Liver (tissue), 9 donors: ENCODE data around the gene OR6A2. TPM values are rescaled to one million over a fixed set of nuclear protein-coding genes. Genes with fewer than 3 reads are reported as not detected.

Experiments used
- DNase-seq: peaks from one replicate; pipeline ENCODE4 v3.0.0-alpha.2; 2017; ENCODE audit warnings: low spot score
- H3K27ac ChIP-seq, 2 donors: one replicate each; pipeline ENCODE4 v1.7.0; 2013; ENCODE audit warnings: inconsistent platforms in 2 of 2, low read length in 2 of 2, control low read depth in 1 of 2, low read depth in 1 of 2, mild to moderate bottlenecking in 1 of 2
- H3K27me3 ChIP-seq, 4 donors: one replicate each; pipeline versions ENCODE4 v1.6.1 to v1.7.0; 2013; ENCODE audit warnings: low read length in 3 of 4, inconsistent platforms in 1 of 4, mild to moderate bottlenecking in 1 of 4, moderate library complexity in 1 of 4; ENCODE audit not compliant: control insufficient read depth in 4 of 4, insufficient read depth in 4 of 4
- H3K36me3 ChIP-seq, 4 donors: one replicate each; pipeline versions ENCODE4 v1.6.1 to v1.7.0; 2013; ENCODE audit warnings: low read length in 3 of 4, mild to moderate bottlenecking in 3 of 4, low read depth in 1 of 4, moderate library complexity in 1 of 4; ENCODE audit not compliant: control insufficient read depth in 4 of 4, insufficient read depth in 3 of 4
- H3K4me1 ChIP-seq, 4 donors: one replicate each; pipeline versions ENCODE4 v1.6.1 to v1.7.0; 2013; ENCODE audit warnings: low read length in 3 of 4, mild to moderate bottlenecking in 3 of 4, moderate library complexity in 1 of 4; ENCODE audit not compliant: control insufficient read depth in 4 of 4, insufficient read depth in 4 of 4
- H3K4me3 ChIP-seq, 3 donors: one replicate each; pipeline versions ENCODE4 v1.6.1 to v1.7.0; 2013; ENCODE audit warnings: low read length in 3 of 3, control low read depth in 1 of 3, low read depth in 1 of 3, mild to moderate bottlenecking in 1 of 3
- H3K9ac ChIP-seq, 2 donors: one replicate each; pipeline ENCODE4 v1.7.0; 2013; ENCODE audit warnings: low read length in 2 of 2, mild to moderate bottlenecking in 2 of 2, moderate library complexity in 2 of 2, control low read depth in 1 of 2, low read depth in 1 of 2
- H3K9me3 ChIP-seq, 4 donors: one replicate each; pipeline versions ENCODE4 v1.6.1 to v1.7.0; 2013; ENCODE audit warnings: low read length in 3 of 4; ENCODE audit not compliant: control insufficient read depth in 4 of 4
- EGR1 ChIP-seq, 2 donors: IDR thresholded peaks; 2 replicates each; pipeline ENCODE4 v1.6.1; 2016 to 2018; ENCODE audit warnings: antibody characterized with exemption in 2 of 2, low read depth in 2 of 2
- FOXA2 ChIP-seq: IDR thresholded peaks from 2 replicates; pipeline ENCODE4 v1.6.1; 2016; ENCODE audit warnings: antibody characterized with exemption
- HNF4G ChIP-seq: IDR thresholded peaks from 2 replicates; pipeline ENCODE4 v1.6.1; 2016; ENCODE audit warnings: antibody characterized with exemption
- JUND ChIP-seq, 2 donors: IDR thresholded peaks; 2 replicates each; pipeline ENCODE4 v1.6.1; 2016; ENCODE audit warnings: antibody characterized with exemption in 2 of 2
- NR2F2 ChIP-seq: IDR thresholded peaks from 2 replicates; pipeline ENCODE4 v1.6.1; 2016; ENCODE audit warnings: antibody characterized with exemption
- RAD21 ChIP-seq, 2 donors: IDR thresholded peaks; 2 replicates each; pipeline ENCODE4 v1.6.1; 2016; ENCODE audit warnings: antibody characterized with exemption in 2 of 2, mild to moderate bottlenecking in 2 of 2
- RXRA ChIP-seq, 2 donors: IDR thresholded peaks; 2 replicates each; pipeline ENCODE4 v1.6.1; 2017 to 2018; ENCODE audit warnings: antibody characterized with exemption in 2 of 2, mild to moderate bottlenecking in 1 of 2
- TAF1 ChIP-seq: conservative IDR thresholded peaks from 2 replicates; pipeline ENCODE4 v1.6.1; 2016; ENCODE audit warnings: antibody characterized with exemption, mild to moderate bottlenecking
- YY1 ChIP-seq: IDR thresholded peaks from 2 replicates; pipeline ENCODE4 v1.6.1; 2016; ENCODE audit warnings: antibody characterized with exemption, mild to moderate bottlenecking
- WGBS: extraction: QIAGEN DNeasy Blood & Tissue Kit; methylation state at CpG from one replicate; pipeline ENCODE4 v1.1.7; 2013; 5-methylcytosine and 5-hydroxymethylcytosine counted together
- polyA plus RNA-seq, 2 donors: library from polyadenylated mRNA; stranded (reverse) in 1 of 2; unstranded in 1 of 2; fragments of 200-250 nt in 1 of 2; fragments of >200 nt in 1 of 2; fragmentation: Nextera tagmentation in 1 of 2; extraction: Ambion mirVana in 1 of 2; gene quantifications; one replicate each; pipeline versions ENCODE4 v1.2.1 to v1.2.3, GENCODE V29; 2013 to 2015
- total RNA-seq, 2 donors: library from RNA; depleted of rRNA; stranded (reverse); fragments of >200 nt; gene quantifications; one replicate each; pipeline ENCODE4 v1.2.3, GENCODE V29; 2014
- TF ChIP-seq, protein P1 (sequence below): IDR thresholded peaks from 2 replicates; pipeline ENCODE4 v1.6.1; 2016; ENCODE audit warnings: antibody characterized with exemption
- TF ChIP-seq, protein P2 (sequence below): IDR thresholded peaks from 2 replicates; pipeline ENCODE4 v1.6.1; 2016; ENCODE audit warnings: antibody characterized with exemption
- TF ChIP-seq, protein P3 (sequence below): IDR thresholded peaks from 2 replicates; pipeline ENCODE4 v1.6.1; 2016; ENCODE audit warnings: antibody characterized with exemption
- TF ChIP-seq, protein P4 (sequence below): IDR thresholded peaks from 2 replicates; pipeline ENCODE4 v1.6.1; 2016; ENCODE audit warnings: antibody characterized with exemption, mild to moderate bottlenecking
- donor health status: healthy.
- donor health status: healthy.
- donor health status: healthy.
- donor health status: healthy.
- donor health status: healthy.

Gene OR6A2
- total and polyA plus RNA-seq, 4 donors = 0.08 TPM; not detected in 3

- TF ChIP-seq NR2F2 (no peak), RAD21 (IDR thresholded peaks at IDR 0.05) (no peak), EGR1 (IDR thresholded peaks at IDR 0.05; ENCODE audit: low read depth in 2 of 2) (no peak)
Observed at GRCh38 chr11:6794639-6795038, 4.8 kb downstream of the OR6A2 start (continued).

DNA sequence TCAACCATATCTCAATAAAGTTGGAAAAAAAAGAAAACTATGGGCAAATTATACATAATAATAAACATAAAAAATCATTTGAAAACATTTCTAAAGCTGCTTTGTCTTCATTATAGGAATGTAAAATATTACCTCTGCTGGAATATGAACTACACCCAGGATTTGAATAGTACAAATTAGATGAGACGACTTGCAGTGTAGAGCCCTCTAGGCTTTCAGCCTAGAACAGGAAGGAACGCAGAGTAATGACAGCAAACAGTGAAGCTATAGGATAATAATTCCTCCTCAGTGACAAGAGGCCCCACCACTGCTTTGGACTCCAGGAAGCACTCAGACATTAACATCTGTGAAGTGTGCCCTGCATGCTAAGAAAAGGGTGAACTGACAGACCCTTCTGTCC, 8.9 kb downstream of the OR6A2 start:
- H3K9ac ChIP-seq = no peak overlapping the region
- H3K36me3 ChIP-seq = no peaks in the 10 kb centered on the region
- no peaks in the 10 kb centered on the region for H3K27me3 ChIP-seq
- no peak for DNase-seq
- 90% methylated on average over 2 of the region's 2 CpGs for WGBS
- H3K9me3 ChIP-seq = no peaks in the 10 kb centered on the region
- H3K4me3 ChIP-seq = no peak overlapping the region
- H3K4me1 ChIP-seq = no peaks in the 10 kb centered on the region
- TF ChIP-seq, protein P1, sequence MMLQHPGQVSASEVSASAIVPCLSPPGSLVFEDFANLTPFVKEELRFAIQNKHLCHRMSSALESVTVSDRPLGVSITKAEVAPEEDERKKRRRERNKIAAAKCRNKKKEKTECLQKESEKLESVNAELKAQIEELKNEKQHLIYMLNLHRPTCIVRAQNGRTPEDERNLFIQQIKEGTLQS = no peak
- TF ChIP-seq, protein P2, sequence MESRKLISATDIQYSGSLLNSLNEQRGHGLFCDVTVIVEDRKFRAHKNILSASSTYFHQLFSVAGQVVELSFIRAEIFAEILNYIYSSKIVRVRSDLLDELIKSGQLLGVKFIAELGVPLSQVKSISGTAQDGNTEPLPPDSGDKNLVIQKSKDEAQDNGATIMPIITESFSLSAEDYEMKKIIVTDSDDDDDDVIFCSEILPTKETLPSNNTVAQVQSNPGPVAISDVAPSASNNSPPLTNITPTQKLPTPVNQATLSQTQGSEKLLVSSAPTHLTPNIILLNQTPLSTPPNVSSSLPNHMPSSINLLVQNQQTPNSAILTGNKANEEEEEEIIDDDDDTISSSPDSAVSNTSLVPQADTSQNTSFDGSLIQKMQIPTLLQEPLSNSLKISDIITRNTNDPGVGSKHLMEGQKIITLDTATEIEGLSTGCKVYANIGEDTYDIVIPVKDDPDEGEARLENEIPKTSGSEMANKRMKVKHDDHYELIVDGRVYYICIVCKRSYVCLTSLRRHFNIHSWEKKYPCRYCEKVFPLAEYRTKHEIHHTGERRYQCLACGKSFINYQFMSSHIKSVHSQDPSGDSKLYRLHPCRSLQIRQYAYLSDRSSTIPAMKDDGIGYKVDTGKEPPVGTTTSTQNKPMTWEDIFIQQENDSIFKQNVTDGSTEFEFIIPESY = no peak
- TF ChIP-seq TAF1 = no peak
- TF ChIP-seq YY1 = no peak
- TF ChIP-seq JUND (IDR thresholded peaks at IDR 0.05) = no peak
- TF ChIP-seq, protein P3, sequence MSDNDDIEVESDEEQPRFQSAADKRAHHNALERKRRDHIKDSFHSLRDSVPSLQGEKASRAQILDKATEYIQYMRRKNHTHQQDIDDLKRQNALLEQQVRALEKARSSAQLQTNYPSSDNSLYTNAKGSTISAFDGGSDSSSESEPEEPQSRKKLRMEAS = no peak
- TF ChIP-seq NR2F2 = no peak
- no peak for TF ChIP-seq FOXA2
- TF ChIP-seq RXRA (IDR thresholded peaks at IDR 0.05) = no peak
- TF ChIP-seq HNF4G = no peak
- no peak for TF ChIP-seq RAD21 (IDR thresholded peaks at IDR 0.05)
- no peak overlapping the region for H3K27ac ChIP-seq

GRCh38 chr11:6782720-6783119, 16.8 kb downstream of the OR6A2 start, which contains the start of gene OR2AG1:
Gene OR2AG1 (plus strand): TSS chr11:6783020. CDS start chr11:6785038, 2,018 bp downstream.
- TF ChIP-seq RAD21 (IDR thresholded peaks at IDR 0.05) (no peak), TAF1 (no peak)
- TF ChIP-seq, protein P4, sequence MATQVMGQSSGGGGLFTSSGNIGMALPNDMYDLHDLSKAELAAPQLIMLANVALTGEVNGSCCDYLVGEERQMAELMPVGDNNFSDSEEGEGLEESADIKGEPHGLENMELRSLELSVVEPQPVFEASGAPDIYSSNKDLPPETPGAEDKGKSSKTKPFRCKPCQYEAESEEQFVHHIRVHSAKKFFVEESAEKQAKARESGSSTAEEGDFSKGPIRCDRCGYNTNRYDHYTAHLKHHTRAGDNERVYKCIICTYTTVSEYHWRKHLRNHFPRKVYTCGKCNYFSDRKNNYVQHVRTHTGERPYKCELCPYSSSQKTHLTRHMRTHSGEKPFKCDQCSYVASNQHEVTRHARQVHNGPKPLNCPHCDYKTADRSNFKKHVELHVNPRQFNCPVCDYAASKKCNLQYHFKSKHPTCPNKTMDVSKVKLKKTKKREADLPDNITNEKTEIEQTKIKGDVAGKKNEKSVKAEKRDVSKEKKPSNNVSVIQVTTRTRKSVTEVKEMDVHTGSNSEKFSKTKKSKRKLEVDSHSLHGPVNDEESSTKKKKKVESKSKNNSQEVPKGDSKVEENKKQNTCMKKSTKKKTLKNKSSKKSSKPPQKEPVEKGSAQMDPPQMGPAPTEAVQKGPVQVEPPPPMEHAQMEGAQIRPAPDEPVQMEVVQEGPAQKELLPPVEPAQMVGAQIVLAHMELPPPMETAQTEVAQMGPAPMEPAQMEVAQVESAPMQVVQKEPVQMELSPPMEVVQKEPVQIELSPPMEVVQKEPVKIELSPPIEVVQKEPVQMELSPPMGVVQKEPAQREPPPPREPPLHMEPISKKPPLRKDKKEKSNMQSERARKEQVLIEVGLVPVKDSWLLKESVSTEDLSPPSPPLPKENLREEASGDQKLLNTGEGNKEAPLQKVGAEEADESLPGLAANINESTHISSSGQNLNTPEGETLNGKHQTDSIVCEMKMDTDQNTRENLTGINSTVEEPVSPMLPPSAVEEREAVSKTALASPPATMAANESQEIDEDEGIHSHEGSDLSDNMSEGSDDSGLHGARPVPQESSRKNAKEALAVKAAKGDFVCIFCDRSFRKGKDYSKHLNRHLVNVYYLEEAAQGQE = no peak
- Histone ChIP-seq H3K4me3 (no peak within 1 kb of the TSS), H3K27me3 (no peaks in the 10 kb centered on the region), H3K27ac (no peak within 1 kb of the TSS), H3K9ac (no peak within 1 kb of the TSS), H3K36me3 (no peaks in the 10 kb centered on the region), H3K4me1 (no peaks in the 10 kb centered on the region), H3K9me3 (no peaks in the 10 kb centered on the region)
- DNase-seq = no peak
- 72% methylated on average over 2 of the region's 2 CpGs for WGBS
